HepG2 (cell line): ENCODE results near the gene PPP1R15A. TPM values are rescaled to one million over a fixed set of nuclear protein-coding genes. Genes with fewer than 3 reads are reported as not detected.
"Not testable (repeated sequence)": the region's sequence is repeated elsewhere in the genome, so short reads cannot be mapped to it uniquely, and the experiment has no call there.

Experiments used
- ATAC-seq: fragments of 200-7000 bp; cut with Tn5 transposase; 3 replicates; pipeline ENCODE4 v1.9.1; 2020; ENCODE audit warnings: mild to moderate bottlenecking, moderate library complexity
- BruUV-seq: library from RNA; stranded (reverse); fragments of 400-500 nt; replicated peaks from 2 replicates; lab custom pipeline; 2021; lab: Mats Ljungman, UMichigan
- CTCF ChIA-PET: fragments of 300-600 bp; formaldehyde crosslinking; extraction: SDS; loops from one replicate; lab custom pipeline; 2021; ENCODE audit warnings: low total read pairs, inconsistent platforms, low intra/inter-chr PET ratio; lab: Yijun Ruan, JAX
- POLR2A ChIA-PET: fragments of 350-600 bp; sonication (Branson Sonifier 250); formaldehyde crosslinking; loops from one replicate; lab custom pipeline; 2020; ENCODE audit warnings: antibody characterized with exemption, inconsistent platforms; lab: Yijun Ruan, JAX
- DNase-seq: peaks from one replicate; pipeline ENCODE4 v3.0.0-alpha.2; 2015; ENCODE audit warnings: low spot score
- FAIRE-seq: peaks from 3 replicates; lab custom pipeline; 2011; peaks lifted over from hg19 to GRCh38; lab: Jason Lieb, UNC
- H2AFZ ChIP-seq: one replicate; pipeline ENCODE4 v1.6.1; 2011; ENCODE audit warnings: low read length, inconsistent platforms
- H3K27ac ChIP-seq: fragments of 300-600 bp; 3 replicates; pipeline ENCODE4 v1.8.0; 2011; ENCODE audit warnings: mixed run types, mild to moderate bottlenecking, mixed read lengths, low read length, inconsistent platforms; ENCODE audit not compliant: insufficient read depth; ENCODE audit errors: extremely low read length
- H3K27me3 ChIP-seq, 2 experiments: fragments of 200-600 bp in 1 of 2; 2 replicates in 1 of 2; 3 replicates in 1 of 2; pipeline versions ENCODE4 v1.6.0 to v1.8.0; 2011; ENCODE audit warnings: low read length in 2 of 2, mild to moderate bottlenecking in 2 of 2, moderate library complexity in 2 of 2, inconsistent platforms in 1 of 2; ENCODE audit not compliant: insufficient read depth in 2 of 2, control insufficient read depth in 1 of 2
- H3K36me3 ChIP-seq, 2 experiments: fragments of 200-600 bp in 1 of 2; replicated peaks in 1 of 2; 2 replicates in 1 of 2; 3 replicates in 1 of 2; pipeline versions ENCODE4 v1.5.1 to v1.8.0; 2011; ENCODE audit warnings: low read length in 2 of 2, inconsistent platforms in 1 of 2; ENCODE audit not compliant: insufficient read depth in 2 of 2, control insufficient read depth in 1 of 2
- H3K4me1 ChIP-seq: 2 replicates; pipeline ENCODE4 v1.5.1; 2012; ENCODE audit warnings: low read length, inconsistent platforms; ENCODE audit not compliant: insufficient read depth
- H3K4me2 ChIP-seq: 2 replicates; pipeline ENCODE4 v1.6.0; 2011; ENCODE audit warnings: low read depth, low read length, inconsistent platforms
- H3K4me3 ChIP-seq, 3 experiments: fragments of 200-600 bp in 1 of 3; sonication (generic), shearing (Covaris generic) in 1 of 3; replicated peaks in 1 of 3; 2 replicates each; pipeline ENCODE4 v1.5.1; 2011 to 2016; ENCODE audit warnings: low read length in 3 of 3, inconsistent platforms in 2 of 3, low read depth in 2 of 3, mild to moderate bottlenecking in 2 of 3, control low read depth in 1 of 3, mixed read lengths in 1 of 3; ENCODE audit not compliant: insufficient read depth in 1 of 3
- H3K79me2 ChIP-seq: one replicate; pipeline ENCODE4 v1.6.1; 2011; ENCODE audit warnings: low read length, inconsistent platforms; ENCODE audit not compliant: insufficient read depth
- H3K9ac ChIP-seq: 2 replicates; pipeline ENCODE4 v1.6.0; 2011; ENCODE audit warnings: mild to moderate bottlenecking, low read depth, low read length, inconsistent platforms; ENCODE audit not compliant: insufficient read depth
- H3K9me3 ChIP-seq: 2 replicates; pipeline ENCODE4 v1.5.1; 2012; ENCODE audit warnings: mild to moderate bottlenecking, low read length
- H4K20me1 ChIP-seq: 2 replicates; pipeline ENCODE4 v1.6.0; 2011; ENCODE audit warnings: inconsistent platforms, mild to moderate bottlenecking, low read length, moderate library complexity; ENCODE audit not compliant: insufficient read depth
- BRCA1 ChIP-seq: sonication (generic); formaldehyde crosslinking; IDR thresholded peaks from 2 replicates; pipeline ENCODE4 v1.4.0; 2020; ENCODE audit warnings: missing genetic modification reagents
- NR0B2 ChIP-seq: sonication (generic); formaldehyde crosslinking; IDR thresholded peaks from 2 replicates; pipeline ENCODE4 v1.4.0; 2020; ENCODE audit warnings: mild to moderate bottlenecking, missing genetic modification reagents
- TAF15 ChIP-seq: fragments of 200-400 bp; formaldehyde crosslinking; IDR thresholded peaks from one replicate; pipeline ENCODE4 v1.6.1; 2018; ENCODE audit warnings: mild to moderate bottlenecking, low read depth, low read length; ENCODE audit not compliant: poor library complexity, severe bottlenecking
- THAP7 ChIP-seq: sonication (generic); formaldehyde crosslinking; IDR thresholded peaks from 2 replicates; pipeline ENCODE4 v1.8.1; 2023; ENCODE audit warnings: mild to moderate bottlenecking, missing genetic modification reagents
- ZFP1 ChIP-seq: IDR thresholded peaks from 2 replicates; pipeline ENCODE4 v1.6.1; 2016
- ZMAT3 ChIP-seq: sonication (generic); formaldehyde crosslinking; conservative IDR thresholded peaks from 2 replicates; pipeline ENCODE4 v1.7.0; 2021; ENCODE audit warnings: missing genetic modification reagents
- ZNF543 ChIP-seq: sonication (generic); formaldehyde crosslinking; IDR thresholded peaks from 2 replicates; pipeline ENCODE4 v1.4.0; 2020; ENCODE audit warnings: mild to moderate bottlenecking, missing genetic modification reagents
- ZNF605 ChIP-seq: sonication (generic); formaldehyde crosslinking; IDR thresholded peaks from 2 replicates; pipeline ENCODE4 v1.8.0; 2022; ENCODE audit warnings: mild to moderate bottlenecking, missing genetic modification reagents
- ZNF629 ChIP-seq: sonication (generic); formaldehyde crosslinking; conservative IDR thresholded peaks from 2 replicates; pipeline ENCODE4 v1.5.0; 2020; ENCODE audit warnings: missing genetic modification reagents
- WGBS: methylation state at CpG from one replicate; pipeline ENCODE4 v1.1.6; 2017; ENCODE audit warnings: low lambda C conversion rate; 5-methylcytosine and 5-hydroxymethylcytosine counted together
- in situ Hi-C: cut with HindIII; loops from 2 replicates; pipeline ENCODE4 v1.10.0; 2017; ENCODE audit warnings: low pct_unique_long_range_greater_than_20kb; ENCODE audit not compliant: extremely low pct_ligation_motif_present
- intact Hi-C: fragments of 100-400 bp; cut with micrococcal nuclease; formaldehyde crosslinking; loops from one replicate; pipeline ENCODE4 v1.10.0; 2022; ENCODE audit not compliant: unreplicated experiment
- polyA plus RNA-seq, 8 experiments: library from polyadenylated mRNA; depleted of rRNA in 3 of 8; stranded (reverse) in 7 of 8; unstranded in 1 of 8; fragments of >200 nt; fragmentation: Illumina TruSeq in 4 of 8; extraction: Trizol in 4 of 8; gene quantifications; 2 replicates each; pipeline versions ENCODE4 v1.2.1 to v1.2.3, GENCODE V29; 2011 to 2016; ENCODE audit warnings: low read depth in 4 of 8, missing spikeins in 1 of 8, mixed read lengths in 1 of 8; ENCODE audit not compliant: insufficient read depth in 1 of 8
- total RNA-seq, 5 experiments: library from RNA; depleted of rRNA; stranded (reverse); fragments of >200 nt; fragmentation: Illumina TruSeq; extraction: Trizol; gene quantifications; 2 replicates each; pipeline ENCODE4 v1.2.3, GENCODE V29; 2016; ENCODE audit warnings: low read depth in 1 of 5

The PPP1R15A gene
- total and polyA plus RNA-seq, 2 of the 13 experiments (the other 11 are each of a cell fraction or from before 2014, with no cell fraction given), result 15.6 to 18.5 TPM

- CTCF ChIA-PET, result no interaction called here
- Histone ChIP-seq H3K9ac (no peak overlapping the region), H3K27me3 (no peaks in the 10 kb centered on the region; a peak in 1 of 5 replicates), H3K27ac (no peak overlapping the region), H3K79me2 (peaks cover 26% of the 10 kb centered on the region), H2AFZ (no peak overlapping the region)
- BruUV-seq, result no TSS peak
- TF ChIP-seq ZNF629 (peak; percentile 88), TAF15 (no peak)
- TF ChIP-seq, all 625 proteins: peak for 1
- H3K9me3 ChIP-seq, result no peaks in the 10 kb centered on the region
- DNase-seq (no peak), FAIRE-seq (no peak), ATAC-seq (no peak)
- H3K4me1 ChIP-seq, result peaks cover 44% of the 10 kb centered on the region
- intact Hi-C loops, result loop anchor here (10.0 kb wide), 1 partner anchor 95 kb away; the partner anchor contains the start of gene FTL
- no peak overlapping the region for H3K4me3 ChIP-seq
- POLR2A ChIA-PET, result no interaction called here
- peaks cover 21% of the 10 kb centered on the region for H4K20me1 ChIP-seq
- 84% methylated on average over 9 of the region's 9 CpGs for WGBS
- in situ Hi-C loops, result loop anchor here (5.0 kb wide), 1 partner anchor 92 kb away; no protein-coding TSS in a partner anchor
- peaks cover 9 to 19% of the 10 kb centered on the region in 2 experiments for H3K36me3 ChIP-seq
- no peak overlapping the region for H3K4me2 ChIP-seq
These were observed 2.2 kb upstream of the PPP1R15A start for GRCh38 chr19:48870048-48870447.

- H3K36me3 ChIP-seq, result peaks cover 9 to 32% of the 10 kb centered on the region in 2 experiments
- in situ Hi-C loops (loop anchor here (5.0 kb wide), 1 partner anchor 91 kb away; no protein-coding TSS in a partner anchor), intact Hi-C loops (loop anchor here (10.0 kb wide), 1 partner anchor 93 kb away; the partner anchor contains the start of gene FTL)
- H3K4me3 ChIP-seq, result peak overlapping the region in 2 of 3 experiments; percentile 41 to 97; a peak in 4 of 6 replicates
- FAIRE-seq, H3K9ac ChIP-seq, H3K27me3 ChIP-seq, DNase-seq, CTCF ChIA-PET, BruUV-seq, ATAC-seq, H2AFZ ChIP-seq, H3K9me3 ChIP-seq: not testable (repeated sequence)
- H3K79me2 ChIP-seq, result peaks cover 34% of the 10 kb centered on the region
- peaks cover 32% of the 10 kb centered on the region for H4K20me1 ChIP-seq
- POLR2A ChIA-PET, result interaction anchor here (0.7 to 6.9 kb wide), 32 partner anchors 9 to 252 kb away, joined by 3 to 88 read pairs (median 4); partner anchors contain the start of genes DHDH, FTL, GYS1 and NUCB1
- TF ChIP-seq NR0B2 (0 out of 2 replicates have a peak, but pooled peaks have one; percentile 4), ZNF543 (peak; percentile 13; the same call in 1 of the 2 replicates), BRCA1 (CRISPR knock-in tag) (0 out of 2 replicates have a peak, but pooled peaks have one; percentile 10), ZMAT3 (0 out of 2 replicates have a peak, but pooled peaks have one; percentile 0), ZFP1 (CRISPR knock-in tag) (0 out of 2 replicates have a peak, but pooled peaks have one; percentile 5), ZNF605 (CRISPR knock-in tag) (0 out of 2 replicates have a peak, but pooled peaks have one; percentile 9), THAP7 (CRISPR knock-in tag) (0 out of 2 replicates have a peak, but pooled peaks have one; percentile 3)
- H3K4me2 ChIP-seq, result peak overlapping the region; percentile 45
- 64% methylated on average over 31 of the region's 31 CpGs for WGBS
- H3K4me1 ChIP-seq, result peaks cover 56% of the 10 kb centered on the region
- H3K27ac ChIP-seq, result peak overlapping the region; percentile 28
These were observed 595 bp upstream of the PPP1R15A start for GRCh38 chr19:48871471-48872181.
